ENCODE results near the gene SGTA.

DNA sequence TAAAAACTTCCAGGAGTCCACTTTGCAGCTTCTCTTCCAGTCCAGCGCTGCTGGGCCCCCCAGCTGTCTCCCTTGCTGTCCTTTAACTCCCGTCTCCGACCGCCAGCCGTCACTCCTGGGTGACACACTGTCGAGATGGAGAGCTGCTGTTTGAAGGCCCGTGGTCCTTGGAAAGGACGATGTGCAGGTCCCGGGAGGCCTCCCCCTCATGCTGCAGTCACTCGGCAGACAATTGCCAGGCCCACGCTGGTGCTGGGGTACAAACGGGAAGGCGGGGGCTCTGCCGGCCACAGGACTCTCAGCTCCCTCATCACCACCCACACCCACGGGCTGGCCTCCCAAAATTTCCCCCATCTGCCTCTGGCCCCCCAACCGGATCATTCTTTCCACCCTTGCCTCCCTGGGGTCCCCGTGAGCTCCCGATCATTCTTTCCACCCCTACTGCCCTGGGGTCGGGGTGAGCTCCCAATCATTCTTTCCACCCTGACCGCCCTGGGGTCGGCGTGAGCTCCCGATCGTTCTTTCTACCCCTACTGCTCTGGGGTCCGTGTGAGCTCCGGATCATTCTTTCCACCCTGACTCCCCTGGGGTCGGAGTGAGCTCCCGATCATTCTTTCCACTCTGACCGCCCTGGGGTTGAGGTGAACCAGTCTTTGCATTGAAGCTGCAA is 20.5 kb upstream of the SGTA start:
- TF ChIP-seq CTCF (optimal IDR thresholded peaks at IDR 0.05 in 1 of 3, IDR thresholded peaks at IDR 0.05 in 1 of 3, conservative IDR thresholded peaks at IDR 0.05 in 1 of 3; ENCODE audit: extremely low read depth in 1 of 3, insufficient read depth in 2 of 3, low read length in 3 of 3) (no peak), EZH2 (IDR thresholded peaks at IDR 0.05; ENCODE audit: low read length) (no peak)

Data from keratinocyte (primary cell).